Measurements from ENCODE around the gene NEK6.

Gene NEK6

GRCh38 chr9:124342776-124343485 lies 85.2 kb downstream of the NEK6 start:
- H3K27me3 ChIP-seq (ENCODE audit: insufficient read depth, poor library complexity, severe bottlenecking): no peaks in the 10 kb centered on the region
- H3K27ac ChIP-seq (replicated peaks): peak overlapping the region; percentile 26
- no peak; the same call in 1 of the 2 replicates for TF ChIP-seq POLR2AphosphoS5 (IDR thresholded peaks at IDR 0.05; ENCODE audit: low read depth)
- no peak for TF ChIP-seq SPI1 (IDR thresholded peaks at IDR 0.05; ENCODE audit: borderline replicate concordance, low read depth)
- TF ChIP-seq, protein P1, sequence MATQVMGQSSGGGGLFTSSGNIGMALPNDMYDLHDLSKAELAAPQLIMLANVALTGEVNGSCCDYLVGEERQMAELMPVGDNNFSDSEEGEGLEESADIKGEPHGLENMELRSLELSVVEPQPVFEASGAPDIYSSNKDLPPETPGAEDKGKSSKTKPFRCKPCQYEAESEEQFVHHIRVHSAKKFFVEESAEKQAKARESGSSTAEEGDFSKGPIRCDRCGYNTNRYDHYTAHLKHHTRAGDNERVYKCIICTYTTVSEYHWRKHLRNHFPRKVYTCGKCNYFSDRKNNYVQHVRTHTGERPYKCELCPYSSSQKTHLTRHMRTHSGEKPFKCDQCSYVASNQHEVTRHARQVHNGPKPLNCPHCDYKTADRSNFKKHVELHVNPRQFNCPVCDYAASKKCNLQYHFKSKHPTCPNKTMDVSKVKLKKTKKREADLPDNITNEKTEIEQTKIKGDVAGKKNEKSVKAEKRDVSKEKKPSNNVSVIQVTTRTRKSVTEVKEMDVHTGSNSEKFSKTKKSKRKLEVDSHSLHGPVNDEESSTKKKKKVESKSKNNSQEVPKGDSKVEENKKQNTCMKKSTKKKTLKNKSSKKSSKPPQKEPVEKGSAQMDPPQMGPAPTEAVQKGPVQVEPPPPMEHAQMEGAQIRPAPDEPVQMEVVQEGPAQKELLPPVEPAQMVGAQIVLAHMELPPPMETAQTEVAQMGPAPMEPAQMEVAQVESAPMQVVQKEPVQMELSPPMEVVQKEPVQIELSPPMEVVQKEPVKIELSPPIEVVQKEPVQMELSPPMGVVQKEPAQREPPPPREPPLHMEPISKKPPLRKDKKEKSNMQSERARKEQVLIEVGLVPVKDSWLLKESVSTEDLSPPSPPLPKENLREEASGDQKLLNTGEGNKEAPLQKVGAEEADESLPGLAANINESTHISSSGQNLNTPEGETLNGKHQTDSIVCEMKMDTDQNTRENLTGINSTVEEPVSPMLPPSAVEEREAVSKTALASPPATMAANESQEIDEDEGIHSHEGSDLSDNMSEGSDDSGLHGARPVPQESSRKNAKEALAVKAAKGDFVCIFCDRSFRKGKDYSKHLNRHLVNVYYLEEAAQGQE (IDR thresholded peaks at IDR 0.05; ENCODE audit: insufficient replicate concordance, low read depth): no peak
- TF ChIP-seq, protein P2, sequence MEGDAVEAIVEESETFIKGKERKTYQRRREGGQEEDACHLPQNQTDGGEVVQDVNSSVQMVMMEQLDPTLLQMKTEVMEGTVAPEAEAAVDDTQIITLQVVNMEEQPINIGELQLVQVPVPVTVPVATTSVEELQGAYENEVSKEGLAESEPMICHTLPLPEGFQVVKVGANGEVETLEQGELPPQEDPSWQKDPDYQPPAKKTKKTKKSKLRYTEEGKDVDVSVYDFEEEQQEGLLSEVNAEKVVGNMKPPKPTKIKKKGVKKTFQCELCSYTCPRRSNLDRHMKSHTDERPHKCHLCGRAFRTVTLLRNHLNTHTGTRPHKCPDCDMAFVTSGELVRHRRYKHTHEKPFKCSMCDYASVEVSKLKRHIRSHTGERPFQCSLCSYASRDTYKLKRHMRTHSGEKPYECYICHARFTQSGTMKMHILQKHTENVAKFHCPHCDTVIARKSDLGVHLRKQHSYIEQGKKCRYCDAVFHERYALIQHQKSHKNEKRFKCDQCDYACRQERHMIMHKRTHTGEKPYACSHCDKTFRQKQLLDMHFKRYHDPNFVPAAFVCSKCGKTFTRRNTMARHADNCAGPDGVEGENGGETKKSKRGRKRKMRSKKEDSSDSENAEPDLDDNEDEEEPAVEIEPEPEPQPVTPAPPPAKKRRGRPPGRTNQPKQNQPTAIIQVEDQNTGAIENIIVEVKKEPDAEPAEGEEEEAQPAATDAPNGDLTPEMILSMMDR (IDR thresholded peaks at IDR 0.05; ENCODE audit: insufficient read depth, low read length): no peak
- TF ChIP-seq GABPA (IDR thresholded peaks at IDR 0.05; ENCODE audit: low read depth): no peak
- no peak for DNase-seq (ENCODE audit: low read depth in 1 of 2, low spot score in 1 of 2)
- no peak overlapping the region for H3K4me3 ChIP-seq (replicated peaks; ENCODE audit: insufficient read depth, low read length)

DNA sequence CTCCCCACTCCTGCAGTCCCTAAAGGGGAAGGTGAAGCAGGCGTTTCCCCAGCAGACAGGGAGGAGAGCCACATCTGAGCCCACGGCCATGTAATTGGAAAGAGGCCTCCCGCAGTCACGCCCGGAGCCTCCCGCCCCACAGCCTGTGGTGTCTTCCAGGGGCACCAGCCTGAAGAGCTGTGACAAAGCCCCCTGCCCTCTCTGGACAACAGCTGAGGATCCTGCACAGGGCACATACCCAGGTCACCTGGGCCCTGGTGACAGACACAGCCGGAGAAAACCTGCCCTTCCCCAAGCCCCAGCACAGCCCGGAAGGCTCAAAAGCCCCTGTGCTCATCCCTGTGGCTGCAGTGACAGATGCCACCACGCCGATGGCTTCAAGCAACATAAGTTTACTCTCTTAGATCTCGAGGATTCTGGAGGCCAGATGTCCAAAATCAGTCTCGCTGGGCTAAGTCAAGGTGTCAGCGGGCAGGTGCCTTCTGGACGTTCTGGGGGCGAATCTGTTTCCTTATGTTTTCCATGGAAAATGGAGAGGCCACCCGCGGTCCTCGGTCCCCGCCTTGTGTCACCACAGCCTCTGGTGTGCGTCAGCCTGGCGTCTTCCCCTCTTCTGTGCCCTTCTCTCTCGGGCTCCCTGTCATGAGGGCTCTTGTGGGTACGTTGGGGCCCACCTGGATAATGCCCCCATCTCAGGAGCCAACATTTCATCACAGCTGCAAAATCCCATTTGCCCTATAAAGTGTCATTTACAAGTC lies 86.0 kb downstream of the NEK6 start:
- TF ChIP-seq POLR2AphosphoS5 (IDR thresholded peaks at IDR 0.05; ENCODE audit: low read depth) (no peak), SPI1 (IDR thresholded peaks at IDR 0.05; ENCODE audit: borderline replicate concordance, low read depth) (no peak), GABPA (IDR thresholded peaks at IDR 0.05; ENCODE audit: low read depth) (no peak)
- TF ChIP-seq, protein P2 (IDR thresholded peaks at IDR 0.05; ENCODE audit: insufficient read depth, low read length): no peak
- TF ChIP-seq, protein P1 (IDR thresholded peaks at IDR 0.05; ENCODE audit: insufficient replicate concordance, low read depth): no peak
- no peak for DNase-seq (ENCODE audit: low read depth in 1 of 2, low spot score in 1 of 2)
- Histone ChIP-seq H3K27ac (replicated peaks) (no peak overlapping the region), H3K27me3 (ENCODE audit: insufficient read depth, poor library complexity, severe bottlenecking) (no peaks in the 10 kb centered on the region), H3K4me3 (replicated peaks; ENCODE audit: insufficient read depth, low read length) (no peak overlapping the region)

- Histone ChIP-seq H3K27ac (replicated peaks) (no peak overlapping the region), H3K4me3 (replicated peaks; ENCODE audit: insufficient read depth, low read length) (no peak overlapping the region), H3K27me3 (ENCODE audit: insufficient read depth, poor library complexity, severe bottlenecking) (no peaks in the 10 kb centered on the region)
- TF ChIP-seq, protein P2 (IDR thresholded peaks at IDR 0.05; ENCODE audit: insufficient read depth, low read length): no peak
- TF ChIP-seq POLR2AphosphoS5 (IDR thresholded peaks at IDR 0.05; ENCODE audit: low read depth) (no peak; the same call in 1 of the 2 replicates), GABPA (IDR thresholded peaks at IDR 0.05; ENCODE audit: low read depth) (no peak), SPI1 (IDR thresholded peaks at IDR 0.05; ENCODE audit: borderline replicate concordance, low read depth) (no peak)
- TF ChIP-seq, protein P1 (IDR thresholded peaks at IDR 0.05; ENCODE audit: insufficient replicate concordance, low read depth): no peak
- no peak for DNase-seq (ENCODE audit: low read depth in 1 of 2, low spot score in 1 of 2)
These were observed 86.7 kb downstream of the NEK6 start for GRCh38 chr9:124344291-124345050.
